NCI-H82 (cell line): ENCODE data around the gene CACNA1G.

Experiments used
- DNase-seq: peaks from one replicate; lab custom pipeline; 2025; lab: John Stamatoyannopoulos, UW

Gene CACNA1G

DNA sequence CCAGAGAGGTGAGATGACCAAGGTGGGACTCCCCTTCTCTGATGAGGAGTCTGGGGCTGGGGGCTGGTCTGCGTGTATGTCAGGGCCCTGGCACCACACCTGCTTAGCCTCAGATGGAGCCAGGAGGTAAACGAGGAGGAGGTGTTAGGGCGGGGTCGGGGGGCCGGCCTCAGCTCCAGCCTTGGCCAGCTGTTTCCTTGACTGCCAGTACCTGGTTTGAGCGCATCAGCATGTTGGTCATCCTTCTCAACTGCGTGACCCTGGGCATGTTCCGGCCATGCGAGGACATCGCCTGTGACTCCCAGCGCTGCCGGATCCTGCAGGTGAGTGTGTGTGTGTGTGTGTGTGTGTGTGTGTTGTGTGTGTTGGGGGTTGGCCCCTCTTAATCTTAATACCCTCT is 8.1 kb downstream of the CACNA1G start:
- DNase-seq = no peak

DNA sequence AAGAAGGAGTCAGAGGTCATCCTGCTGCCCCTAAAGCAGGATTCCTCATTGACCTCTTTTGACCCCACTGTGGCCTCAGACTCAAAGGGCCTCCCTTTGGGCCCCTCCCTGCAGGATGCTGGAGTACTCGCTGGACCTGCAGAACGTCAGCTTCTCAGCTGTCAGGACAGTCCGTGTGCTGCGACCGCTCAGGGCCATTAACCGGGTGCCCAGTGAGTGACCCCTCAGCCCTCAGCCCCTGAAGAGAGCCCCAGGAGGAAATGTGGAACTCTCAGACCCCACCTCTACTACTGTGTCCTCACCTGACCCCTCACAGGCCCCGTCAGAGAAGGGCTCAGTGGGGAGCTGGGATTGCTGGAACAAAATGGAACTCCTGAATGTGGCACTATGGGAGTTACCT is 9.1 kb downstream of the CACNA1G start:
- DNase-seq = no peak

DNA sequence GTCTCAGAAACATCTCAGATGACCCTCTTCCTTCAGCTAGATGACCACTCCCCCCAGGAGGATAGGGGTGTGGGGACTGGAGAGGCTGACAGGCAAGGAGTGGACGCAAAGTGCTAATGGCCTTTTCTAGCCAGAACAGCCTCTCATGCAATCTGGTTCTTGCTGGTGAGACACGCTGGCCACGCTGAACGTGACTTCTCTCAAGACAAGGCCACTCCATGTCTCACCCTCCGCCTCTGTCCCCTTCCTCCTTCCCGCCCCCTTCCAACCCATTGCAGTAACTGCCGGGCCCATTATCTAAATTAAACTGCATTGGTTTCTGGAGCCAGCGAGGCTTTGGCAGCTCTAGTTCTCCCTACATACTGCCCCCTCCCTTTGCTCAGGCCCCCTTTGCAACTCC is 9.5 kb downstream of the CACNA1G start:
- peak; percentile 75 for DNase-seq

DNA sequence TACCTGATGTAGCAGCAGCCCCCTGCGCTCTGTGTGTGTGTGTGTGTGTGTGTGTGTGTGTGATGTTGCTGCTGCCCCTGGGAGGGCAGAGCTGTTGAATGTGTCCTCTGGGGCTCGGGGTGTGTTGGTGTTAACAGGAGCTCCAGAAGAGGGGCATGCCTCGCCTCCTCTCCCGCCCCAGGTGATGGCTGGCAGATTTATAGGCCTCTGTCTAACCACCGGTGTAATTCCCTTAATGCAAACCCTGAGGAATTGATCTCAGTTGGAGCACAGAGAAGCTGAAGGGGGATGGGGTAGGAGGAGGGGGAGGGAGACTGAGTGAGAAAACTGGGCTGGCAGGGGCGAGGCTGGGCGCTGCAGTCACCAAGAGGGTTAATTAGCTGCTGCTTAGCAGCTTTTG is 10.0 kb downstream of the CACNA1G start:
- peak; percentile 96 for DNase-seq

DNA sequence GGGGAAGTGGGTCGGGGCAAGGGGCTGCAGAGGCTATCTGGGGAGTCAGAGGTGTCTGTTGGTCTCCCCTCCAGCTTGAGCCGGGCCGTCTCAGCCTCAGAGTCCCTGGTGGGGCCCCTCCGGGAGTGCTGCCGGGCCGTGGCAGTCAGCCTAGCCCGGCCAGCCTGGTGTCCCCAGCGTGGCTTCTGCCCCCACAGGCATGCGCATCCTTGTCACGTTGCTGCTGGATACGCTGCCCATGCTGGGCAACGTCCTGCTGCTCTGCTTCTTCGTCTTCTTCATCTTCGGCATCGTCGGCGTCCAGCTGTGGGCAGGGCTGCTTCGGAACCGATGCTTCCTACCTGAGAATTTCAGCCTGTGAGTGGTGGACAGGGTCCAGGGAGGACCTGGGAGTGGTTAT is 11.2 kb downstream of the CACNA1G start:
- DNase-seq = no peak

DNA sequence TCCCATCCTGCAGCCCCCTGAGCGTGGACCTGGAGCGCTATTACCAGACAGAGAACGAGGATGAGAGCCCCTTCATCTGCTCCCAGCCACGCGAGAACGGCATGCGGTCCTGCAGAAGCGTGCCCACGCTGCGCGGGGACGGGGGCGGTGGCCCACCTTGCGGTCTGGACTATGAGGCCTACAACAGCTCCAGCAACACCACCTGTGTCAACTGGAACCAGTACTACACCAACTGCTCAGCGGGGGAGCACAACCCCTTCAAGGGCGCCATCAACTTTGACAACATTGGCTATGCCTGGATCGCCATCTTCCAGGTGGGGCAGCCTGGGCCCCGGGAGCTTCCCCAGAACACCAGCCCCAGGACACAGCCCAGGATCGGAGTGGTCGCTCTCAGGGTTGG is 12.0 kb downstream of the CACNA1G start:
- no peak for DNase-seq

DNA sequence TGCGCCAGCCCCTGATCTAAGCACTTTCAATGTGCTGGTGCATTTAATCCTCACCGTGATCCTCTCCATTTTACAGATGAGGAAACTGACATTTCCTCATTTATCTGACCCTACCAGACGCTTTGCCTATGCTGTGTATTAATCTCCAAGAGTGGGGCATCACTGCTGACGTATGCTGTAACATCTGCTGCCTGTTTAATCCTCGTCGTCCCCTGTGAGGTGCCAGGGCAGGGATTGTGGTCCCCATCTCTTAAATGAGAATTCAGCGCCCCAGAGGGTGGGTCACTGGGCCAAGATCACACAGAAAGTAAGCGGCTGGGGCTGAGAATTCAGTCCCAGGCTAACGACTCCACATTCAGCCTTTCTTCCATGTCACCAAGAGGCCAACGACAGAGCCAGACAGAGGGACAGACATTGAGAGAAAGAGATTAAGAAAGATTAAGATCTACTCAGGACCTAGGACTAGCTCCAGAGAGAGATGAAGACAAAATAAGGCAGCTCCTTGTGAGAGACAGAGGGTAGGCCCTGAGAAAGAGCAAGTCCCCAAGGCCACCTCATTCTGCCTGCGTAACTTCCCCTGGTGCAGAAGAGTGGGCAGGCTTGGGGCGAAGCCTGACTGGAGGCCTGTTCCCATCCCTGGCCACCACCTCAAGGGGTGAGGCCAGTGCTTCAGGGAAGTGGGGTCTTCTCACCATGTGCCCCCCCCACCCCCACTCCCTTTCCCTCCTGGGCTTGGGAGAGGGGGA is 13.5 kb downstream of the CACNA1G start:
- DNase-seq = peak; percentile 97

DNA sequence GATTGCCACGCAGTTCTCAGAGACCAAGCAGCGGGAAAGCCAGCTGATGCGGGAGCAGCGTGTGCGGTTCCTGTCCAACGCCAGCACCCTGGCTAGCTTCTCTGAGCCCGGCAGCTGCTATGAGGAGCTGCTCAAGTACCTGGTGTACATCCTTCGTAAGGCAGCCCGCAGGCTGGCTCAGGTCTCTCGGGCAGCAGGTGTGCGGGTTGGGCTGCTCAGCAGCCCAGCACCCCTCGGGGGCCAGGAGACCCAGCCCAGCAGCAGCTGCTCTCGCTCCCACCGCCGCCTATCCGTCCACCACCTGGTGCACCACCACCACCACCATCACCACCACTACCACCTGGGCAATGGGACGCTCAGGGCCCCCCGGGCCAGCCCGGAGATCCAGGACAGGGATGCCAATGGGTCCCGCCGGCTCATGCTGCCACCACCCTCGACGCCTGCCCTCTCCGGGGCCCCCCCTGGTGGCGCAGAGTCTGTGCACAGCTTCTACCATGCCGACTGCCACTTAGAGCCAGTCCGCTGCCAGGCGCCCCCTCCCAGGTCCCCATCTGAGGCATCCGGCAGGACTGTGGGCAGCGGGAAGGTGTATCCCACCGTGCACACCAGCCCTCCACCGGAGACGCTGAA is 15.2 kb downstream of the CACNA1G start:
- peak; percentile 33 for DNase-seq

DNA sequence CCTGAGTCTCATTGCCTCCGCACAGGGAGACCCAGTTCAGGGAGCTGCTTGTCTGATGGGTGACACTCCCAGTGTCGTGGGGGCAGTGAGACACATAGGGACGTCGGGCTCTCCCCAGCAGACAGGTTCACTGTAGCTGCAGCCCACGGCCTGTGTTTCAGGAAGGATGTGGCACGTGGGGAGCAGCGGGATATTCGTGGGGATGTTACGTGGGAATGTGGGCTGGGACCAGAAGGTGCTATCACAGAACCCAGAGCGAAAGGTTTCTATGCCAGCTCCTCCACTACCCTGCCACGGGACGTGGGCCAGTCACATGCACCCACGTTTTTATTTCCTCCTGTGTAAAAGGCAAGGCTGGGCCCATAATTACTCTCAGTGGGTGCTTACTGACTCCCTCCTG is 16.3 kb downstream of the CACNA1G start:
- DNase-seq = no peak

DNA sequence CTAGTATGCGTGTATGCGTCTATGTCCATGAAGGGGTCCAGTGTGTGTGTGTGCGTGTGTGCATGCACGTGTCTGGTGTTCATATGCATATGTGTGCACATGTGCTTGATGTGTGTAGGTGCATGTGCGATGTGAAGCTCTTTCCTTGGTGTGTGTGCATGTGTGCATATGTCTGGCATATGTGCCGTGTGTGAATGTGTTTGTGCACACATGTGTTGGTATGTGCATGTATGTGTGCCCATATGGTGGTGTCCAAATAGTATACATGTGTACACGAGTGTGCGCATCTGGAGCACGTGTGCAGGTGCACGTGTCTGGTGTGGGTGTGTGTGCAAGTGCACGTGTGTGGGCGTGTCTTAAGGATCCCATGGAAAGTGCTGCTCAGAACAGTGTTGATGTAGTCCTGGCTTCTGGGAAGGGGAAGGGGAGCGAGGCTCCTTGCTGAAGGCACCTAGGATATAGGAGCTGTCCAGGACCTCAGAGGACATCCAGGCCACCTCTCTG is 17.0 kb downstream of the CACNA1G start:
- DNase-seq = no peak

DNA sequence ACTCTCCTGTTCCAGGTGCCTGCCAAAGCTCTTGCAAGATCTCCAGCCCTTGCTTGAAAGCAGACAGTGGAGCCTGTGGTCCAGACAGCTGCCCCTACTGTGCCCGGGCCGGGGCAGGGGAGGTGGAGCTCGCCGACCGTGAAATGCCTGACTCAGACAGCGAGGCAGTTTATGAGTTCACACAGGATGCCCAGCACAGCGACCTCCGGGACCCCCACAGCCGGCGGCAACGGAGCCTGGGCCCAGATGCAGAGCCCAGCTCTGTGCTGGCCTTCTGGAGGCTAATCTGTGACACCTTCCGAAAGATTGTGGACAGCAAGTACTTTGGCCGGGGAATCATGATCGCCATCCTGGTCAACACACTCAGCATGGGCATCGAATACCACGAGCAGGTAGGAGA is 17.7 kb downstream of the CACNA1G start:
- DNase-seq = no peak

DNA sequence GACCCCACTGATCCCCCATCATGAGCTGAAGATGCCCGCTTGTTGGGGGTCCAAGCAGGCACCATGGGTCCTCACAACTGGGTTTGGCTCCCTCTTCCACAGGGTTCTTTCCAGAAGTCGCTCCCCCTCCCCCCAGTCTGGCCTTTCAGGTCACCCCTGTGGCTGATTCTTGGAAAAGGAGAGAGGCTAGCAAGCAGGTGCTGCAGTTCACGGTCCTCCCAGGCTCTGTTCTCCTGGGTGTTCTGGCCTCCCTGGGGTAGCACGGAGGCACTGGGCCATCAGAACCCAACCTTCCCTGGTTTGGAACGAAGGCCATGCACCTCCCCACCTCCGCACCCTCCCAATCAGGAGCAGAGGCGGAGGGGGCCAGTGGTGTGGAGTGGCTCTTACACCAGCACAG is 18.9 kb downstream of the CACNA1G start:
- DNase-seq = no peak

DNA sequence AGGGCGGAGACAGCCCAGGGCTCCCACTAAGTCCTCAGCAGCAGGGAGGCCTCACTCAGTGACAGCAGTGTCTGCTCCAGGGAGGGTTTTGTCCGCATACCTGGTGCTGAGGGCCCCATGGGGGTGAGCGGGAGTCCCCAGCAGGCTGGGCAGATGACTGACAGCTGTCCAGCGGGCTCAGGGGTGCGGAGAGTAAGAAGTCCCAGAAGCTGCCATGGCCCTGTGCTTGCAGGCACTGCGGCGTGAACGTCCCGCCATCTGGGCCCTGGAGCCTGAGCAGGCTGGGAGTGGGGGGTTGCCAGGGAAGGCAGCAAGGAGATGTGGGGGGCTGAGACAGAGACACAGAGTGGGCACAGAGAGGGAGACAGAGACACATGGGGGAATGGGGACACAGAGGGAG is 20.1 kb downstream of the CACNA1G start:
- DNase-seq = peak; percentile 58

DNA sequence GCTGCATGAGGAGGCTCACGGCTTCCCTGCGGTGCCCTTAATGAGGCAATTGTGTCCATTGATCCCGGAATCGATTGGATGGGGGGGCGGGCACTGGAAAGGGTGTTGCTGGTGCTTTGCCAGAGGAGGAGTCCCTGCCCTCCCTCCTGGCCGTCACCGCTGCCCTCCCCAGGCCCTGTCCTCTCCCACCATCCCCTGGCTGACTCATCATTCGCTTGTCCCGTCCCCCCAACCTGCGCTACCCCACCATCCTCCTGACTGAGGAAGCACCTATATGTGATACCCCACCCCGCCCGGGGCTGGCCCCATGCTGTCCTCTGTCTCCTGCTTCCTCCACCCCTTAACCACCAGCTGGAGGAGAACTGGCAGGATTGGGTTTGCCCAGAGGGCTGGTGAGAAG is 20.8 kb downstream of the CACNA1G start:
- no peak for DNase-seq

DNA sequence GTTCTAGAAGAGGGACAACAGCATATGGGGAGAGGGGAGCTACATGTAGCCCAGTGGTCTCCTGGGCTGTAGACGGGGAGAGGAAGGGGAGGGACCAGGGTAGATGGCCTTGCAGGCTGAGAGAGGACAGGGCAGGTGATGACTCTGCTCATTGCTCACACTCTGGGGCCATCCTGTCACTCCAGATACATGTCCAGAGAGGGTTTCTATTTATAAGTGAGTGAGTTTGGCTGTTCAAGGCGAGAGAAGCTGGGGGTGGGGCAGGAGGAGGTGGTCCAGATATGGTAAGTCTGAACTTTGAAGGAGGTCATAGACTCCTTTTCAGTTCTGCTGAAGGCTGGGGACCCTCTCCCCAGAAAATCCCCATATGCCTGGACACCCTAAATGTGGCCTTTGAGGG is 22.2 kb downstream of the CACNA1G start:
- no peak for DNase-seq

DNA sequence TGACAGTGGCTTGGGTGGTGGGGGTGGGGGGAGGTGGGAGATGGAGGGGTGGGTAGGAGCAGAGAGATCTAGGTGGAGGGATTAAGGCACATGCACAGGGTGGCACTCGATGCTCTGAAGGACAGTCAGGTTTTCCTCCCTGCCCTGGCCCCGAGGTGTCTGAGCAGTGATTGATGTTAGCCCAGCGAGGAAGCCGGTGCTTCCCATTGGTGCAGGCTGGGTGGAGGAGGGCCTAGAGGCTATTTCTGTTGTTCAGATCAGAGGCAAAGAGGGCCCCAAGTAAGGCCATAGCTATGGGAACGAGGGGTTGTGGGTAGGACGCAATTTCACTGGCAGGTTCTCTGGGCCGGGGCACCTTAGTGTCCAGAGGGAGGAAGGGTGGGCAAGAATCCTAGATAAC is 23.1 kb downstream of the CACNA1G start:
- DNase-seq = peak; percentile 58

DNA sequence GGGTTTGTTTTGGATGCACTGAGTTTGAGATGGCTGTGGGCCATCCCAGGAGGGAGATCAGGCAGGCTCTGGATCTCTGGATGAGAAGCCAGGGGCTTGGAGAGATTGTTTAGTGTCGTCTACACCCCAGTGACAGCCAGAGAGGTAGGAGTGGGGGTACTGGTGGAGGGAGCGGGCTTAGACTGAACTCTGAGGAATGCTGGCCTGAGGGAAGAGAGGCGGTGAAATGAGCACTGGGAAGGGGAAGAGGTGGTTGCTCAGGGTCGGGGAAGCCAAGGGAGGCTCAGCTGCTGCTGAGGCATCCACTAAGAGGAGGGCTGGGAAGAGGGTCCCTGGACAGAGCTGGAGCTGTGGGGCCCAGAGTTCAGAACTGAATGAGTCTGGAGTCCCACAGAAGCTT is 23.6 kb downstream of the CACNA1G start:
- no peak for DNase-seq

DNA sequence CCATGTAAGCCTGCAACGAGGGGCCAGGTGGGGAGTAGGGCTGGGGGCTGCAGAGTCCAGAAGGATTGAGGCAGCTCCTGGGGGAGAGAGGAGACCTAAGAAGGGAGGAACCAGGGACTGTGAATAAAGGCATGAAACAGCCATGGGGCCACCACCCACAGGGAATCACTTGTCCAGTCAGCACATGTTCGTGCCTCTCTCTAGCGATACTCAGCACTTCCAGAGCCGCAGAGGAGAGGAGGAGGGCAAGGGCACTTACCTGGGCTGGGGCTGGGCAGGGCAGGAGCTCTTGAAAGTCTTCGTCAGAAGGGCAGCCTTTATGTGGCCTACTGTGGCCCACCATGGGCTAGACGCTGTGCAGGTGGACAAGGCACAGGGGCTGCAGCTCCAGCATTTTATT is 24.2 kb downstream of the CACNA1G start:
- no peak for DNase-seq

DNA sequence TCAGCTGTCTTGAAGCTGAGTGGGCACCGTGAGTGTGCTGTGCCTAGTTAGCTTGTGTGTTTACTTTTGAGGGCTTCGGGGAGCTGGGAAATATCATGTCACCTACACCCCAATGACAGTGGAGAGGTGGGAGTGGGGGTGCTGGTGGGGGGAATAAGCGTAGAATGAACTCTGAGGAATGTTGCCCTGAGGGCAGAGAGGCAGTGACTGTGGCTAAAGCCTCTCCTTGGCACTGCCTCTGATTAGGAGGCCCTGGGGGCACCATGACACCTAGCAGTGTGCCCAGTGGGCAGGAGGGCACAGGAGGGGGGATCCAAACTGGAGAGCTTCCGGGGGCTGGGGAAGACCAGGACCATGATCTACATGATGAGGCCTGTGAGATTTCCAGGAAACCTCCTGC is 24.8 kb downstream of the CACNA1G start:
- DNase-seq = no peak

DNA sequence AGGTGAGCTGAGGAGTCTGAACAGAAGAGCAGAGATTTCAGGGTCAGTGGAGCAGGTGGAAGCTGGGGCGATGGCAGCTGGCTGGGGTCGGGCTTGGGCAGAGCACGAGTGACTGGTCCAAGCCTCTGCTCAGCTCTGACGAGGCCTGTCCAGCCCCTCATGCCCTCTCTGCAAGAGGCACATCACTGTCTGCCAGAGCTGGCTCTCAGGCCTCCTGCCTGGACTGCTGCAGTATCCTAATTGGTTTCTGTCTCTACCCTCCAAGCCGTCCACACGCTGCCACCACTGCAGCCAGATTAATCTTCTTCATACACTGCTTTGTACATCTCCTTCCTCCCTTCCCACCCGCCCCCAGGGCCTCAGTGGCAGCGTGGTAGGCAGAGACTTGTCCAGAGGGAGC is 25.4 kb downstream of the CACNA1G start:
- peak; percentile 70 for DNase-seq

DNA sequence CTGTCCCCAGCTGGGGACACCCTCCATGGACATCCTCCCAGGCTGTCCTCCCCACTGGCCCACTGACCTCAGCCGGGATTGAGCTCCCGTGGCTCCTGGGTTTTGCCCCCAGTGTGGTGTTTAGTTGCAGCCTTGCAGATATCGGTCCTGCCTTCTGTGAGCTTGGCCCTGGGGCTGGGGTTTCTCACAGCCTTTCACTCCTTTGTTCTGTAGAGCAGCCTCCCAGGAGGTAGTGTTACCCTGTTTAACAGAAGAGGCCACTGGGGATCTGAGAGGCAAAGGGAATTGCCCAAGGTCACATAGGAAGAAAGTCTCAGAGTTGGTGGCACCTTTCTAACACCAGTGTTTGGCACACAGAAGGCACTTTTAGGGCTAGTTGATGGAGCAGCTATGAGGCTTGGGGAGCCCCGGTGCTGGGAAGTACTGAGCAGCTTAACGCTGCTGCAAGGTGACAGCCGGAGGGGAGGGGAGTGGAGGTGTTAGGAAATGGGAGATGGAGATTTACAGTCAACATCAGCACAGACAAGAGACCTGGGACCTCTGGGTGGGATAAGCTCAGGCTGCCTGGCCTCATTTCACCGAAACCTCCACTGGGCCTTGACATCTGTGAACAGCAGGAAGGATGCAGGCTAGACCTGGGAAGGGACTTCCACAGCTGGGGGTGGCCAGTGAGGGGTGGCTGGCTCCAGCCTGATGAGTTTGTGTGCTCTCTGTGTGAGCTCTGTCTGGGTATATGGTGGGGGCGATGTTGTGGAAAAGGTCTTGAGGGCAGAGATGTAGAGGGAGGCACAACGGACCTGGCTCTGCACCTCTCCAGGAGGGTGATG is 26.1 kb downstream of the CACNA1G start:
- DNase-seq = peak; percentile 97

DNA sequence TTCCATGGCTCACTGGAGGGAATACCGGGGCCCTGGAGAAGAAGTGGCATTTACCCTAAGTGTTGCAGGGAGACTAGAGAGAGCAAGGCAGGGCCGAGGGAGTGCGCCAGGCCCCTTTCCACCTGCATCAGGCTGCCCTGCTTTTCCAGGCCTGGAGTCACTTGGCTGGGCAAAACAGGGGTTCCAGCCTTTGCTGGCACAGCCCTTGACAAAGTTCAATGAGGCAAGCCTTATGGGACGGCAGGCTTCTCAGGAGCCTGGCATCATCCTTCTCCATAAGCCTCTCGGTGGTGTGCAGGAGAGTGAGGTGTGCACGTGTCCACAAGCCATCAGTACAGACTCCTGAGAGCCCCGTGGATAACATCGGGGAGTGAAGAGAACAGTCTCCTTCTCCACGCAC is 27.1 kb downstream of the CACNA1G start:
- peak; percentile 36 for DNase-seq
